Measurements from ENCODE around the gene BRI3. TPM values are rescaled to one million over a fixed set of nuclear protein-coding genes. Genes with fewer than 3 reads are reported as not detected.

BRI3 gene
- total RNA-seq, 1 experiment from 2014 or later = 102 TPM

- DNase-seq (ENCODE audit: low read depth, low spot score) (no peak), ATAC-seq (no peak)
- ChIA-PET RAD21 (ENCODE audit: low non-redundant PET in 1 of 2, low total read pairs in 2 of 2, uncharacterized antibody in 2 of 2, unreplicated experiment in 2 of 2) (interaction anchor here in 1 of 2 experiments (1.1 kb wide), 1 partner anchor 134 kb away, joined by 5 read pairs; the partner anchor contains the start of gene BAIAP2L1), POLR2A (interaction anchor here (1.1 to 1.5 kb wide), 2 partner anchors 9 to 22 kb away, joined by 3 to 4 read pairs; no protein-coding TSS in a partner anchor), CTCF (interaction anchor here (1.3 kb wide), 1 partner anchor 14 kb away, joined by 3 read pairs; no protein-coding TSS in a partner anchor)
- Histone ChIP-seq H3K9me3 (ENCODE audit: control insufficient read depth in 1 of 2, insufficient read depth in 1 of 2, low read depth in 1 of 2, low read length in 2 of 2) (no peaks in the 10 kb centered on the region), H3K79me2 (ENCODE audit: insufficient read depth, low read length) (no peaks in the 10 kb centered on the region), H4K20me1 (ENCODE audit: insufficient read depth) (no peaks in the 10 kb centered on the region), H3K36me3 (ENCODE audit: control insufficient read depth in 1 of 2, insufficient read depth in 2 of 2, low read length in 2 of 2) (no peaks in the 10 kb centered on the region), H2AFZ (ENCODE audit: low read depth, low read length, poor library complexity, severe bottlenecking) (no peak overlapping the region), H3K4me3 (replicated peaks in 1 of 2; ENCODE audit: low read depth in 1 of 2, low read length in 2 of 2) (no peak overlapping the region), H3K27me3 (ENCODE audit: insufficient read depth, low read length) (no peaks in the 10 kb centered on the region), H3K4me1 (ENCODE audit: control insufficient read depth in 1 of 2, insufficient read depth in 2 of 2, low read length in 2 of 2) (peaks cover 6 to 11% of the 10 kb centered on the region in 2 experiments), H3K27ac (ENCODE audit: low read depth, low read length) (no peak overlapping the region), H3K4me2 (ENCODE audit: low read length) (no peak overlapping the region), H3K9ac (ENCODE audit: low read length) (no peak overlapping the region), H3K9me2 (ENCODE audit: insufficient read depth) (no peaks in the 10 kb centered on the region)
- no TSS peak for BruUV-seq (replicated peaks)
- intact Hi-C loops (cut with micrococcal nuclease) = no loop called here
- TF ChIP-seq SP1 (IDR thresholded peaks at IDR 0.05; ENCODE audit: low read depth) = no peak
- TF ChIP-seq FOSL1 (IDR thresholded peaks at IDR 0.05; ENCODE audit: low read depth) = no peak
- TF ChIP-seq CEBPB (IDR thresholded peaks at IDR 0.05; ENCODE audit: low read depth) = no peak
- TF ChIP-seq, protein P1, sequence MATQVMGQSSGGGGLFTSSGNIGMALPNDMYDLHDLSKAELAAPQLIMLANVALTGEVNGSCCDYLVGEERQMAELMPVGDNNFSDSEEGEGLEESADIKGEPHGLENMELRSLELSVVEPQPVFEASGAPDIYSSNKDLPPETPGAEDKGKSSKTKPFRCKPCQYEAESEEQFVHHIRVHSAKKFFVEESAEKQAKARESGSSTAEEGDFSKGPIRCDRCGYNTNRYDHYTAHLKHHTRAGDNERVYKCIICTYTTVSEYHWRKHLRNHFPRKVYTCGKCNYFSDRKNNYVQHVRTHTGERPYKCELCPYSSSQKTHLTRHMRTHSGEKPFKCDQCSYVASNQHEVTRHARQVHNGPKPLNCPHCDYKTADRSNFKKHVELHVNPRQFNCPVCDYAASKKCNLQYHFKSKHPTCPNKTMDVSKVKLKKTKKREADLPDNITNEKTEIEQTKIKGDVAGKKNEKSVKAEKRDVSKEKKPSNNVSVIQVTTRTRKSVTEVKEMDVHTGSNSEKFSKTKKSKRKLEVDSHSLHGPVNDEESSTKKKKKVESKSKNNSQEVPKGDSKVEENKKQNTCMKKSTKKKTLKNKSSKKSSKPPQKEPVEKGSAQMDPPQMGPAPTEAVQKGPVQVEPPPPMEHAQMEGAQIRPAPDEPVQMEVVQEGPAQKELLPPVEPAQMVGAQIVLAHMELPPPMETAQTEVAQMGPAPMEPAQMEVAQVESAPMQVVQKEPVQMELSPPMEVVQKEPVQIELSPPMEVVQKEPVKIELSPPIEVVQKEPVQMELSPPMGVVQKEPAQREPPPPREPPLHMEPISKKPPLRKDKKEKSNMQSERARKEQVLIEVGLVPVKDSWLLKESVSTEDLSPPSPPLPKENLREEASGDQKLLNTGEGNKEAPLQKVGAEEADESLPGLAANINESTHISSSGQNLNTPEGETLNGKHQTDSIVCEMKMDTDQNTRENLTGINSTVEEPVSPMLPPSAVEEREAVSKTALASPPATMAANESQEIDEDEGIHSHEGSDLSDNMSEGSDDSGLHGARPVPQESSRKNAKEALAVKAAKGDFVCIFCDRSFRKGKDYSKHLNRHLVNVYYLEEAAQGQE (IDR thresholded peaks at IDR 0.05; ENCODE audit: low read depth) = no peak
- no peak for TF ChIP-seq TCF7L2 (IDR thresholded peaks at IDR 0.05; ENCODE audit: borderline replicate concordance, extremely low read depth, insufficient read depth, insufficient read length)
- no peak for TF ChIP-seq ZBTB33 (IDR thresholded peaks at IDR 0.05; ENCODE audit: extremely low read depth, insufficient replicate concordance, low read length)
- no peak for TF ChIP-seq POLR2AphosphoS5 (IDR thresholded peaks at IDR 0.05; ENCODE audit: low read depth, low read length)
- TF ChIP-seq ELF1 (IDR thresholded peaks at IDR 0.05; ENCODE audit: borderline replicate concordance, low read depth) = no peak
- TF ChIP-seq, protein P2, sequence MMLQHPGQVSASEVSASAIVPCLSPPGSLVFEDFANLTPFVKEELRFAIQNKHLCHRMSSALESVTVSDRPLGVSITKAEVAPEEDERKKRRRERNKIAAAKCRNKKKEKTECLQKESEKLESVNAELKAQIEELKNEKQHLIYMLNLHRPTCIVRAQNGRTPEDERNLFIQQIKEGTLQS (IDR thresholded peaks at IDR 0.05) = no peak
- no peak for TF ChIP-seq POLR2A (IDR thresholded peaks at IDR 0.05; ENCODE audit: borderline replicate concordance, extremely low read depth, insufficient read depth, insufficient read length)
- TF ChIP-seq EZH2 (IDR thresholded peaks at IDR 0.05) = no peak
- TF ChIP-seq SIN3A (IDR thresholded peaks at IDR 0.05; ENCODE audit: low read depth) = no peak
These were observed 14.2 kb upstream of the BRI3 start for GRCh38 chr7:98267303-98267702.

Measured in HCT116 (cell line).